Fibroblast of the aortic adventitia (primary cell): ENCODE measurements around the gene TMOD2. TPM values are rescaled to one million over a fixed set of nuclear protein-coding genes. Genes with fewer than 3 reads are reported as not detected.

Experiments
- DNase-seq: peaks from one replicate; pipeline ENCODE4 v3.0.0-alpha.2; 2010; ENCODE audit warnings: low read depth
- H3K4me3 ChIP-seq: 2 replicates; pipeline ENCODE4 v1.5.1; 2011; ENCODE audit warnings: low read depth, mild to moderate bottlenecking, control low read depth, low read length, moderate library complexity
- total RNA-seq: library from RNA; depleted of rRNA; stranded (reverse); fragments of >200 nt; gene quantifications from 2 replicates; pipeline ENCODE4 v1.2.3, GENCODE V29; 2012; ENCODE audit warnings: low replicate concordance
- TF ChIP-seq, protein P1 (sequence below): IDR thresholded peaks from 2 replicates; pipeline ENCODE4 v1.5.1; 2011; ENCODE audit warnings: mild to moderate bottlenecking, low read length, control low read depth, inconsistent platforms; ENCODE audit not compliant: insufficient read depth

Gene TMOD2
- total RNA-seq, 1 donor = 11.2 TPM

DNA sequence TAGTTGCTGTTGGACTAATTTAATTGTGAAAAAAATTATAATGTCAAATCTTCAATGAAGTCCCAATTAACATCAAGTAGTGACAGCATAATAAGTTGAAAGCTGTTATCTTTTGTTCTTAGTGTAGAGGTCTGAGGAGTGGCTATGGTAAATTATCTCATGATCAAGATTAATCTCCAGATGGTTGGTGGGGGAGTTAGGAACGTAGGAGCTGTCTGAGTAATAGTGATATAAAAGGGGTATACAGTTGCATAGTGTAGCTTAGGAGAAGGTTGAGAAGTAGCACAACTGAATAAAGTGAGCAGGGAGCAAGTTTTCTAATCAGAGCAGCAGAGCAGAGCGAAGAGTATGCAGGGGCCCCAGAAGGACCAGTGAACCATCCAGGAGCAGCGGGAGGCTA is 19.5 kb downstream of the TMOD2 start:
- TF ChIP-seq, protein P1, sequence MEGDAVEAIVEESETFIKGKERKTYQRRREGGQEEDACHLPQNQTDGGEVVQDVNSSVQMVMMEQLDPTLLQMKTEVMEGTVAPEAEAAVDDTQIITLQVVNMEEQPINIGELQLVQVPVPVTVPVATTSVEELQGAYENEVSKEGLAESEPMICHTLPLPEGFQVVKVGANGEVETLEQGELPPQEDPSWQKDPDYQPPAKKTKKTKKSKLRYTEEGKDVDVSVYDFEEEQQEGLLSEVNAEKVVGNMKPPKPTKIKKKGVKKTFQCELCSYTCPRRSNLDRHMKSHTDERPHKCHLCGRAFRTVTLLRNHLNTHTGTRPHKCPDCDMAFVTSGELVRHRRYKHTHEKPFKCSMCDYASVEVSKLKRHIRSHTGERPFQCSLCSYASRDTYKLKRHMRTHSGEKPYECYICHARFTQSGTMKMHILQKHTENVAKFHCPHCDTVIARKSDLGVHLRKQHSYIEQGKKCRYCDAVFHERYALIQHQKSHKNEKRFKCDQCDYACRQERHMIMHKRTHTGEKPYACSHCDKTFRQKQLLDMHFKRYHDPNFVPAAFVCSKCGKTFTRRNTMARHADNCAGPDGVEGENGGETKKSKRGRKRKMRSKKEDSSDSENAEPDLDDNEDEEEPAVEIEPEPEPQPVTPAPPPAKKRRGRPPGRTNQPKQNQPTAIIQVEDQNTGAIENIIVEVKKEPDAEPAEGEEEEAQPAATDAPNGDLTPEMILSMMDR = no peak
- no peak for DNase-seq
- no peak overlapping the region for H3K4me3 ChIP-seq

DNA sequence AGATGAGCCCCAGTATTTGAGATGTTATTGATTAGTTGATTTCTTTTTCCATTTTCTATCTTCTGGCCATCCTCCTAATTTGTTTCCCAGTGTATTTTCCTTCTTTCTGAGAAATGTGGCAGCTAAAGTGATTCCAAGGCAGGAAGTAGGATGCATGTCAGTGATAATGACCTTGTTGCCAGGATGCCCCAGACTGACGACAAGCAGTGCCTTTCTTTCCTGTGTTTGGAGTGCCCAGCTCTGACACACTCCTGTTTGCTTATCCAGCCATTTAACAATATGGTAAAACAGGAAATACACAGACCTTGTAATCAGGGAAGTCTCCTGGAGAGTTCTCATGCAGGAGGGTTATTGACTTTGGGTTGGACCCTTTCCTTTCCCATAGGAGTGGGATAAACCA is 20.4 kb downstream of the TMOD2 start:
- DNase-seq = no peak
- no peak overlapping the region for H3K4me3 ChIP-seq
- TF ChIP-seq, protein P1 = no peak

DNA sequence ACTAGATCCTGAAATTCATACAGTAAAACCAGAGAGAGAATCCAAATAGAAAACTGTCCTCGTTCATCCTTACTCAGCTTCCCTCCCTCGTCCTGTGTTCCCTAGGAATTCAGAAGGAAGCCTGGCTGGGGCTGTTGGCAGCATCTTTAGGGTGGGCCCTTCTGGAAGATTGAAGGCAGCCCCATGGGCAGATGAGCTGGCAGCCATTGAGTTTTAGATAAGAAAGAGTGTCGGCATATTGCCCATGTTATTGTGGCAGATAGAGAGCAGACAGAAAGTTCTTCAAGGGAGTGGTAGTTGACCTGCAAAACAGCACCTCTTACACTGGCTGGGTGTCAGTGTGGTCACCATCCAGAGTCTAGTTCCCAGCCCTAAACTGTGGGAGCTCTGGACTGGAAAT is 23.5 kb downstream of the TMOD2 start:
- peak; percentile 34 for DNase-seq
- H3K4me3 ChIP-seq = no peak overlapping the region
- TF ChIP-seq, protein P1 = no peak

DNA sequence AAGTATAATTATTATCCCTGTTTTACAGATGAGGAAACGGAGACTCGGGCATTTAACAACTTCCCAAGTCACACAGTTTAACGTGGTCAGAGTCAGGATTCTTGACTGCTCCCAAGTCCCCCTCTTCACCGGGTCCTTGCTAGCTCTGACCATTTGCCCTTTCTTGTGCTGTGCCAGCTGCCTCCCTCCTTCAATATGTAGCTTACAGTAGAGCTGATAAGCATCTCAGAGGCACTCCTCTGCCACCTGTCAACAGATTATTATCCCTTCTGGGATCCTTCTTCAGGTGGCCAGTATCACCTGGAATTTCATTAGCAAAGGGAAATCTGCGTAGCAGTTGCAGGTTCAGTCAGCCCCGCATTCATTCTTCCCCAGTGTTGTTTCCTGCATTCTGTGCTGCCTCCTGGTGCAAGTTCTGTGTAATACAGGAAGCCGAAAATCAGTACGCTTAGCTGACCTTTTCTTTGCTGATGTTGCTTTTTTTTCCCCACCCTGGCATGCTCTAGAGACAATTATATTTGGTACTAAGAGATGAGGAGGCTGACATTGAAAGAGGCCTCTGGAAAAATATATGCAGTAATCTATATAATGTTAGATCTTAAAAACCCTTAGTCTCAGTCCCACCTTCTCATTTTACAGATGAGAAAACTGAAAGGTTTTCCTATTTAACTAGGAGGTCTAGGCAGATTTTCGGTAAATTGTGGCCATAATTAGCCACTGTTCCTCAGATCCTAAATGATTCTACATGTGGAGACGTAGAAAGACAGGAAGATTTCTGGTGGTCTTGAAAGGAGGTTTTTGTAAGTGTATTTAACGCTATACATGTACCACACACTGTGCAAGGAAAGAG is 24.8 kb downstream of the TMOD2 start:
- no peak overlapping the region for H3K4me3 ChIP-seq
- DNase-seq = peak; percentile 57
- TF ChIP-seq, protein P1 = peak; percentile 82

DNA sequence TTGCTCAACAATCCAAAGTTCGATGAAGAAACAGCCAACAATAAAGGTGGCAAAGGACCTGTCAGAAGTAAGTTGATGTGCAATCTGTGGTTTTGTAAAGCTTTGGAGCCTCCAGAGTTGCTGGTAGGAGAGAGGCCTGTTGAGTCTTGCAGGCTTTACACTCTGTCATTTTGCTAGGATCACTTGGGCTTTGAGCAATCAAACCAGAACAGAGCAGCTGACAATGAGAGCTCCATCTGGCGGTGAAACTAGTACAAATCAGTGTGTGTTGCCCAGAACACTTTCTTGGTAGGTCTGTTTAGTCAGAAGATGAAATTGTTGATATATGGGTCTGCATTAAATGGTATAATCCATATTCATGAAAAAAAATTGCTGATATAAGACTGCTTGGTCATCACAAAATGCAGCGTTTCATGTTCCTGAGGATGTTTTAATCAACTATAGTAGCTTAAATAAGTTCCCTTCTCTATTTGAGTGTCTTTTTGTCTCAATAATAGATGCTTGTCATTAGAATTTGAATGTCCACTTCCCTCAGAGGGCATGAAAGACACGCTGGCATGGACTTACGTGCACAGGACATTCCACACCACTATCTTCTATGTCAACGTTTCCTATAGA is 25.7 kb downstream of the TMOD2 start:
- H3K4me3 ChIP-seq = no peak overlapping the region
- peak; percentile 87 for DNase-seq
- TF ChIP-seq, protein P1 = peak; percentile 81

DNA sequence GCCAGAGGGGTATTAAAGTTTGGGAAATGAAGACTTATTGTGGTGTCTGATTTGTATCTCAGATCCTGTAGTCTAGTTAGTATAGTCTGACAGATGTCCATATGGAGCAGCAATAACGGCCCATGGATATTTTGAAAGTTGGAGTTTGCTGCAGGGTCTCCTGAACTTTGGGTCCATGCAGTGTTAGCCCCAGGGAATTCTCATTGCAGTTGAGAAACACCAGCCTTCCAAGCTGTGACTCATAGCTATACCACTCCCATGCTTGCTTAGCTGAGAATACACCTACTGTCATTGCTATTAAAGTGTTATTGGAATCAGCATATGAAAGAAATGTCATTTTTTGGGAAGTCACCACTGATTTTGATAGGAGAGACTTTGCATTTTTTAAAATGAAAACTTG is 29.2 kb downstream of the TMOD2 start:
- TF ChIP-seq, protein P1 = no peak
- DNase-seq = peak; percentile 23
- H3K4me3 ChIP-seq = no peak overlapping the region
